GM18519 (cell line): ENCODE results near the gene TBX1.

Experiments used
- ATAC-seq: cut with Tn5 transposase; IDR thresholded peaks from one replicate; pipeline ENCODE4 v1.9.1; 2021; ENCODE audit warnings: mild to moderate bottlenecking, moderate library complexity; ENCODE audit not compliant: unreplicated experiment, low FRiP score

Gene TBX1

GRCh38 chr22:19809741-19810140 is 49.2 kb downstream of the TBX1 start:
- ATAC-seq: no peak

GRCh38 chr22:19810381-19811201 is 50.0 kb downstream of the TBX1 start:
- no peak for ATAC-seq

- no peak for ATAC-seq
These were observed 50.6 kb downstream of the TBX1 start for GRCh38 chr22:19811211-19811621.

- no peak for ATAC-seq
These were observed 51.5 kb downstream of the TBX1 start for GRCh38 chr22:19811811-19812771.

GRCh38 chr22:19812910-19813309 is 52.3 kb downstream of the TBX1 start:
- no peak for ATAC-seq

GRCh38 chr22:19814428-19814827 is 53.9 kb downstream of the TBX1 start:
- ATAC-seq: no peak

GRCh38 chr22:19815093-19815822 is 54.7 kb downstream of the TBX1 start:
- no peak for ATAC-seq

- no peak for ATAC-seq
These were observed 55.3 kb downstream of the TBX1 start for GRCh38 chr22:19815823-19816290.

GRCh38 chr22:19816372-19817119 is 56.0 kb downstream of the TBX1 start:
- ATAC-seq: no peak
